MCF 10A (cell line): ENCODE data around the gene CNR2. TPM values are rescaled to one million over a fixed set of nuclear protein-coding genes. Genes with fewer than 3 reads are reported as not detected.
"Not testable (repeated sequence)": the region's sequence is repeated elsewhere in the genome, so short reads cannot be mapped to it uniquely, and the experiment has no call there.

Experiments used
- BruUV-seq: library from RNA; stranded (reverse); fragments of 400-500 nt; replicated peaks from 2 replicates; lab custom pipeline; 2021; lab: Mats Ljungman, UMichigan
- CTCF ChIA-PET: fragments of 300-600 bp; sonication (Branson Sonifier 250); formaldehyde crosslinking; extraction: SDS; loops from one replicate; lab custom pipeline; 2021; ENCODE audit warnings: antibody characterized with exemption, inconsistent platforms; lab: Yijun Ruan, JAX
- POLR2A ChIA-PET: fragments of 300-600, 350-650 bp; sonication (Branson Sonifier 250); formaldehyde crosslinking; extraction: SDS; loops from one replicate; lab custom pipeline; 2020; ENCODE audit warnings: antibody characterized with exemption, inconsistent platforms; lab: Yijun Ruan, JAX
- DNase-seq: peaks from one replicate; pipeline ENCODE4 v3.0.0-alpha.2; 2018; ENCODE audit not compliant: unreplicated experiment
- H3K27ac Mint-ChIP-seq: one replicate; pipeline ENCODE4 v1.8.0; 2022; ENCODE audit warnings: mild to moderate bottlenecking, low read depth, mixed read lengths; ENCODE audit not compliant: unreplicated experiment
- H3K27me3 Mint-ChIP-seq: one replicate; pipeline ENCODE4 v1.8.0; 2022; ENCODE audit warnings: mixed read lengths; ENCODE audit not compliant: insufficient read depth, unreplicated experiment
- H3K36me3 Mint-ChIP-seq: one replicate; pipeline ENCODE4 v1.8.0; 2022; ENCODE audit warnings: mild to moderate bottlenecking, moderate library complexity, mixed read lengths; ENCODE audit not compliant: insufficient read depth, unreplicated experiment
- H3K4me1 Mint-ChIP-seq: one replicate; pipeline ENCODE4 v1.8.0; 2022; ENCODE audit warnings: mixed read lengths; ENCODE audit not compliant: insufficient read depth, unreplicated experiment
- H3K4me3 Mint-ChIP-seq: one replicate; pipeline ENCODE4 v1.8.0; 2022; ENCODE audit warnings: mild to moderate bottlenecking, moderate library complexity, mixed read lengths; ENCODE audit not compliant: unreplicated experiment
- H3K9me3 Mint-ChIP-seq: one replicate; pipeline ENCODE4 v1.8.0; 2022; ENCODE audit warnings: mixed read lengths; ENCODE audit not compliant: unreplicated experiment
- intact Hi-C: fragments of 100-400 bp; cut with micrococcal nuclease; formaldehyde crosslinking; loops from 2 replicates; pipeline ENCODE4 v1.14.1; 2022
- total RNA-seq: library from RNA; stranded (reverse); gene quantifications from 2 replicates; pipeline ENCODE4 v1.2.3, GENCODE V29; 2022
- TF ChIP-seq, protein P1 (sequence below): fragments of 200-600 bp; IDR thresholded peaks from one replicate; pipeline ENCODE4 v1.8.0; 2022; ENCODE audit warnings: antibody characterized with exemption, mild to moderate bottlenecking; ENCODE audit not compliant: unreplicated experiment

Gene CNR2
- total RNA-seq, 1 experiment from 2014 or later = not detected

DNA sequence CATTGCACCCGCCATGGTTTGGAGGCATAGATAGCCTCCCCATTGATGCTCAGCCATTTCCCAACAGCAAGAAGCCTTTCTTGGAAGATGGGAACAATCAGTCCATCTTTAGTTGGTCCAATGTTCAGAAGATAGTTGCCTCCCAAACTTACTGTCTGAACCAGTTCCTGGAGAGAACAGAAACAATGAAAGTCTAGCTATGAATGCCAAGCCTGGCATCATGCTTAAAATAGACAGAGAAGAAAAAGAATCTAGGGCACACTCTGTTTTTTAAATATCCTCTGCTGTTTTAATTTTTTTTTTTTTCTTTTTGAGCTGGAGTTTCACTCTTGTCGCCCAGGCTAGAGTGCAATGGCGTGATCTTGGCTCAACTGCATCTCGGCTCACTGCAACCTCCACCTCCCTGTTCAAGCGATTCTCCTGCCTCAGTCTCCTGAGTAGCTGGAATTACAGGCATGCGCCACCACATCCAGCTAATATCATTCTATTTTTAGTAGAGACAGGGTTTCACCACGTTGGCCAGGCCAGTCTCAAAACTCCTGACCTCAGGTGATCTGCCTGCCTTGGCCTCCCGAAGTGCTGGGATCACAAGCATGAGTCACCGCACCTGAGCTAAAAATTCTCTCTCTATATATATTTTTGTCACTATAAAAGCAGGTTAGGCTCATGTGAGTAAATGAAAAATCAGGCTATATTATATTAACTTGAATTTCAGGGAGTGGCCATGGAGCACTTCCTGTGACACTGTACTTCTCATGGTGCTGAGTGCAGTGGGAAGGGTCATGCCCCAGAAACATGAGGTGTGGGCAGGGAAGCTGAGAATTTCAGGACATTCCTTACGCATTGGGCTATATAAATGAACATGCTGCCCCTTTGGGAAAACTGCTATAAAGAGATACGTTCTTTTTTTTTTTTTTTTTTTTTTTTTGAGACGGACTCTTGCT lies 64.2 kb downstream of the CNR2 start:
- H3K36me3 Mint-ChIP-seq = peaks cover 19% of the 10 kb centered on the region
- CTCF ChIA-PET = interaction anchor here (2.3 kb wide), 1 partner anchor 39 kb away, joined by 8 read pairs; no protein-coding TSS in a partner anchor
- H3K27ac Mint-ChIP-seq = no peak overlapping the region
- DNase-seq = no peak
- H3K4me3 Mint-ChIP-seq = no peak overlapping the region
- H3K27me3 Mint-ChIP-seq = no peaks in the 10 kb centered on the region
- TF ChIP-seq, protein P1, sequence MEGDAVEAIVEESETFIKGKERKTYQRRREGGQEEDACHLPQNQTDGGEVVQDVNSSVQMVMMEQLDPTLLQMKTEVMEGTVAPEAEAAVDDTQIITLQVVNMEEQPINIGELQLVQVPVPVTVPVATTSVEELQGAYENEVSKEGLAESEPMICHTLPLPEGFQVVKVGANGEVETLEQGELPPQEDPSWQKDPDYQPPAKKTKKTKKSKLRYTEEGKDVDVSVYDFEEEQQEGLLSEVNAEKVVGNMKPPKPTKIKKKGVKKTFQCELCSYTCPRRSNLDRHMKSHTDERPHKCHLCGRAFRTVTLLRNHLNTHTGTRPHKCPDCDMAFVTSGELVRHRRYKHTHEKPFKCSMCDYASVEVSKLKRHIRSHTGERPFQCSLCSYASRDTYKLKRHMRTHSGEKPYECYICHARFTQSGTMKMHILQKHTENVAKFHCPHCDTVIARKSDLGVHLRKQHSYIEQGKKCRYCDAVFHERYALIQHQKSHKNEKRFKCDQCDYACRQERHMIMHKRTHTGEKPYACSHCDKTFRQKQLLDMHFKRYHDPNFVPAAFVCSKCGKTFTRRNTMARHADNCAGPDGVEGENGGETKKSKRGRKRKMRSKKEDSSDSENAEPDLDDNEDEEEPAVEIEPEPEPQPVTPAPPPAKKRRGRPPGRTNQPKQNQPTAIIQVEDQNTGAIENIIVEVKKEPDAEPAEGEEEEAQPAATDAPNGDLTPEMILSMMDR = no peak
- no TSS peak for BruUV-seq
- POLR2A ChIA-PET = interaction anchor here (0.6 to 1.3 kb wide), 4 partner anchors 17 to 145 kb away, joined by 3 to 5 read pairs (median 4); partner anchors contain the start of gene HMGCL
- intact Hi-C loops = no loop called here
- no peaks in the 10 kb centered on the region for H3K9me3 Mint-ChIP-seq
- no peaks in the 10 kb centered on the region for H3K4me1 Mint-ChIP-seq

DNA sequence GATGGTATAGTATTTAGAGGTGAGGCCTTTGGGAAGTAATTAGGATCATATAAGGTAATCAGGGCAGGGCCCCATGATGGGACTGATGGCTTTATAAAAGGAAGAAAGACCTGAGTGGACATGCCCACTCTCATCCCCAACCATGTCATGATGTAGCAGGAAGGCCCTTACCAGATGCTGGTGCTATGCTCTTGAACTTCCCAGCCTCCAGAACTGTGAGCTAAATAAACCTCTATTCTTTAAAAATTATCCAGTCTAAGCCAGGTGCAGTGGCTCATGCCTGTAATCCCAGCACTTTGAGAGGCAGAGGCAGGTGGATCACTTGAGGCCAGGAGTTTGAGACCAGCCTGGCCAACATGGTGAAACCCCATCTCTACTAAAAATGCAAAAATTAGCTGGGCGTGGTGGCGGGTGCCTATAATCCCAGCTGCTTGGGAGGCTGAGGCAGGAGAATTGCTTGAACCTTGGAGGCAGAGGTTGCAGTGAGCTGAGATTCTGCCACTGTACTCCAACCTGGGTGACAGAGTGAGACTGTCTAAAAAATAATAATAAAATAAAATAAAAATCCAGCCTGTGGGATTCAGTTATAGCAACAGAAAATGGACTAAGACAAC lies 65.6 kb downstream of the CNR2 start:
- H3K4me1 Mint-ChIP-seq, H3K27me3 Mint-ChIP-seq, intact Hi-C loops, BruUV-seq, H3K4me3 Mint-ChIP-seq, DNase-seq, H3K27ac Mint-ChIP-seq, H3K9me3 Mint-ChIP-seq: not testable (repeated sequence)
- peaks cover 18% of the 10 kb centered on the region for H3K36me3 Mint-ChIP-seq
- CTCF ChIA-PET = interaction anchor here (0.5 to 0.6 kb wide), 2 partner anchors 343 to 463 kb away, joined by 3 read pairs; no protein-coding TSS in a partner anchor
- POLR2A ChIA-PET = interaction anchor here (0.8 kb wide), 1 partner anchor 106 kb away, joined by 3 read pairs; no protein-coding TSS in a partner anchor

DNA sequence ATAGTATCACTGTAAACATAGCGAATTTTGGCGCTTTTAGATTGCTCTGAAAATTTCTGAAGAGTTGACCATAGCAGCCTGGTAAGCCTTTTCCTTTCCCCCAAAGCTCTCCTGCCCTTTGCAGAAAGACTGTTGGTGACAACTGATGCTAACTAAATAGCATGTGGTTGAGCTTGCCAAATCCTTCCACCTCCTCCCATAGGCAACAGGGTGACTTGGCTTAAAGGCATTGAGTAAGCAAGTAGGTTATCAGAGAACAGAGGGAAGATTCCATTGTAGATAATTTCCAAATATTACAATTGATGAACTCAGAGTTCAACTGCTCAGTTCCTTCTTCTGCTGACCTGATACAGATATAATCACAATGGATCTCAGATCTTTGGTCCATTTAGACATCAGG lies 68.0 kb downstream of the CNR2 start:
- H3K4me1 Mint-ChIP-seq = no peaks in the 10 kb centered on the region
- H3K4me3 Mint-ChIP-seq = no peak overlapping the region
- TF ChIP-seq, protein P1 = no peak
- DNase-seq = no peak
- no TSS peak for BruUV-seq
- H3K36me3 Mint-ChIP-seq = peaks cover 18% of the 10 kb centered on the region
- no peaks in the 10 kb centered on the region for H3K9me3 Mint-ChIP-seq
- POLR2A ChIA-PET = no interaction called here
- intact Hi-C loops = no loop called here
- no peak overlapping the region for H3K27ac Mint-ChIP-seq
- H3K27me3 Mint-ChIP-seq = no peaks in the 10 kb centered on the region
- CTCF ChIA-PET = no interaction called here

DNA sequence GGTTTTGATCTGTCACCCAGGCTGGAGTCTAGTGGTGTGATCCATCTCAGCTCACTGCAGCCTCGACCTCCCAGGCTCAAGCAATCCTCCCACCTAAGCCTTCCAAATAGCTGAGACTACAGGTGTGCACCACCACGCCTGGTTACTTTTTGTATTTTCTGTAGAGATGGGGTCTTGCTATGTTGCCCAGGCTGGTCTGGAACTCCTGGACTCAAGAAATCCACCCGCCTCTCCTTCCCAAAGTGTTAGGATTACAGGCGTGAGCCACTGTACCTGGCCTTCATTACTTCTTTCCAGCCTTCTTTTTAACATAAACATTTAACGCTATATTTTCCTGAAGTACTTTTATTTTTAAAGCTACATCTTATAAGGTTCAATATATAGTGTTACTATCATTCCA lies 69.5 kb downstream of the CNR2 start:
- Mint-ChIP-seq H3K4me1 (no peaks in the 10 kb centered on the region), H3K36me3 (peaks cover 18% of the 10 kb centered on the region), H3K27me3 (no peaks in the 10 kb centered on the region), H3K9me3 (no peaks in the 10 kb centered on the region), H3K27ac (no peak overlapping the region), H3K4me3 (no peak overlapping the region)
- ChIA-PET CTCF (interaction anchor here (0.6 to 1.0 kb wide), 2 partner anchors 20 to 25 kb away, joined by 3 to 4 read pairs; no protein-coding TSS in a partner anchor), POLR2A (interaction anchor here (0.6 kb wide), 1 partner anchor 965 kb away, joined by 3 read pairs; no protein-coding TSS in a partner anchor)
- no TSS peak for BruUV-seq
- intact Hi-C loops = no loop called here
- TF ChIP-seq, protein P1 = no peak
- no peak for DNase-seq
